Measurements from ENCODE around the gene SLC25A24.
"Not testable (repeated sequence)": the region's sequence is repeated elsewhere in the genome, so short reads cannot be mapped to it uniquely, and the experiment has no call there.

GRCh38 chr1:108229976-108230375, 29.8 kb upstream of the SLC25A24 start:
- TF ChIP-seq CTCF (IDR thresholded peaks at IDR 0.05; ENCODE audit: insufficient read depth, low read length), result not testable (repeated sequence)
- TF ChIP-seq, protein P1, sequence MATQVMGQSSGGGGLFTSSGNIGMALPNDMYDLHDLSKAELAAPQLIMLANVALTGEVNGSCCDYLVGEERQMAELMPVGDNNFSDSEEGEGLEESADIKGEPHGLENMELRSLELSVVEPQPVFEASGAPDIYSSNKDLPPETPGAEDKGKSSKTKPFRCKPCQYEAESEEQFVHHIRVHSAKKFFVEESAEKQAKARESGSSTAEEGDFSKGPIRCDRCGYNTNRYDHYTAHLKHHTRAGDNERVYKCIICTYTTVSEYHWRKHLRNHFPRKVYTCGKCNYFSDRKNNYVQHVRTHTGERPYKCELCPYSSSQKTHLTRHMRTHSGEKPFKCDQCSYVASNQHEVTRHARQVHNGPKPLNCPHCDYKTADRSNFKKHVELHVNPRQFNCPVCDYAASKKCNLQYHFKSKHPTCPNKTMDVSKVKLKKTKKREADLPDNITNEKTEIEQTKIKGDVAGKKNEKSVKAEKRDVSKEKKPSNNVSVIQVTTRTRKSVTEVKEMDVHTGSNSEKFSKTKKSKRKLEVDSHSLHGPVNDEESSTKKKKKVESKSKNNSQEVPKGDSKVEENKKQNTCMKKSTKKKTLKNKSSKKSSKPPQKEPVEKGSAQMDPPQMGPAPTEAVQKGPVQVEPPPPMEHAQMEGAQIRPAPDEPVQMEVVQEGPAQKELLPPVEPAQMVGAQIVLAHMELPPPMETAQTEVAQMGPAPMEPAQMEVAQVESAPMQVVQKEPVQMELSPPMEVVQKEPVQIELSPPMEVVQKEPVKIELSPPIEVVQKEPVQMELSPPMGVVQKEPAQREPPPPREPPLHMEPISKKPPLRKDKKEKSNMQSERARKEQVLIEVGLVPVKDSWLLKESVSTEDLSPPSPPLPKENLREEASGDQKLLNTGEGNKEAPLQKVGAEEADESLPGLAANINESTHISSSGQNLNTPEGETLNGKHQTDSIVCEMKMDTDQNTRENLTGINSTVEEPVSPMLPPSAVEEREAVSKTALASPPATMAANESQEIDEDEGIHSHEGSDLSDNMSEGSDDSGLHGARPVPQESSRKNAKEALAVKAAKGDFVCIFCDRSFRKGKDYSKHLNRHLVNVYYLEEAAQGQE (IDR thresholded peaks at IDR 0.05; ENCODE audit: insufficient replicate concordance, low read depth), result not testable (repeated sequence)

Data from HL-60 (cell line).